Liver (tissue), 9 donors: ENCODE measurements around the gene PLXDC1. TPM values are rescaled to one million over a fixed set of nuclear protein-coding genes. Genes with fewer than 3 reads are reported as not detected.

Source experiments
- DNase-seq: peaks from one replicate; pipeline ENCODE4 v3.0.0-alpha.2; 2017; ENCODE audit warnings: low spot score
- H3K27ac ChIP-seq, 2 donors: one replicate each; pipeline ENCODE4 v1.7.0; 2013; ENCODE audit warnings: inconsistent platforms in 2 of 2, low read length in 2 of 2, control low read depth in 1 of 2, low read depth in 1 of 2, mild to moderate bottlenecking in 1 of 2
- H3K27me3 ChIP-seq, 4 donors: one replicate each; pipeline versions ENCODE4 v1.6.1 to v1.7.0; 2013; ENCODE audit warnings: low read length in 3 of 4, inconsistent platforms in 1 of 4, mild to moderate bottlenecking in 1 of 4, moderate library complexity in 1 of 4; ENCODE audit not compliant: control insufficient read depth in 4 of 4, insufficient read depth in 4 of 4
- H3K36me3 ChIP-seq, 4 donors: one replicate each; pipeline versions ENCODE4 v1.6.1 to v1.7.0; 2013; ENCODE audit warnings: low read length in 3 of 4, mild to moderate bottlenecking in 3 of 4, low read depth in 1 of 4, moderate library complexity in 1 of 4; ENCODE audit not compliant: control insufficient read depth in 4 of 4, insufficient read depth in 3 of 4
- H3K4me1 ChIP-seq, 4 donors: one replicate each; pipeline versions ENCODE4 v1.6.1 to v1.7.0; 2013; ENCODE audit warnings: low read length in 3 of 4, mild to moderate bottlenecking in 3 of 4, moderate library complexity in 1 of 4; ENCODE audit not compliant: control insufficient read depth in 4 of 4, insufficient read depth in 4 of 4
- H3K4me3 ChIP-seq, 3 donors: one replicate each; pipeline versions ENCODE4 v1.6.1 to v1.7.0; 2013; ENCODE audit warnings: low read length in 3 of 3, control low read depth in 1 of 3, low read depth in 1 of 3, mild to moderate bottlenecking in 1 of 3
- H3K9ac ChIP-seq, 2 donors: one replicate each; pipeline ENCODE4 v1.7.0; 2013; ENCODE audit warnings: low read length in 2 of 2, mild to moderate bottlenecking in 2 of 2, moderate library complexity in 2 of 2, control low read depth in 1 of 2, low read depth in 1 of 2
- H3K9me3 ChIP-seq, 4 donors: one replicate each; pipeline versions ENCODE4 v1.6.1 to v1.7.0; 2013; ENCODE audit warnings: low read length in 3 of 4; ENCODE audit not compliant: control insufficient read depth in 4 of 4
- ATF3 ChIP-seq: IDR thresholded peaks from 2 replicates; pipeline ENCODE4 v1.6.1; 2016; ENCODE audit warnings: antibody characterized with exemption
- EGR1 ChIP-seq, 2 donors: IDR thresholded peaks; 2 replicates each; pipeline ENCODE4 v1.6.1; 2016 to 2018; ENCODE audit warnings: antibody characterized with exemption in 2 of 2, low read depth in 2 of 2
- FOXA1 ChIP-seq: IDR thresholded peaks from 2 replicates; pipeline ENCODE4 v1.6.1; 2016; ENCODE audit warnings: antibody characterized with exemption
- FOXA2 ChIP-seq: IDR thresholded peaks from 2 replicates; pipeline ENCODE4 v1.6.1; 2016; ENCODE audit warnings: antibody characterized with exemption
- GABPA ChIP-seq, 2 donors: IDR thresholded peaks in 1 of 2; conservative IDR thresholded peaks in 1 of 2; 2 replicates each; pipeline ENCODE4 v1.6.1; 2016; ENCODE audit warnings: antibody characterized with exemption in 2 of 2, mild to moderate bottlenecking in 1 of 2, moderate library complexity in 1 of 2
- HNF4A ChIP-seq, 2 donors: conservative IDR thresholded peaks; 2 replicates each; pipeline ENCODE4 v1.6.1; 2016; ENCODE audit warnings: antibody characterized with exemption in 2 of 2, mild to moderate bottlenecking in 2 of 2
- HNF4G ChIP-seq: IDR thresholded peaks from 2 replicates; pipeline ENCODE4 v1.6.1; 2016; ENCODE audit warnings: antibody characterized with exemption
- JUND ChIP-seq, 2 donors: IDR thresholded peaks; 2 replicates each; pipeline ENCODE4 v1.6.1; 2016; ENCODE audit warnings: antibody characterized with exemption in 2 of 2
- MAX ChIP-seq: IDR thresholded peaks from 2 replicates; pipeline ENCODE4 v1.6.1; 2016; ENCODE audit warnings: antibody characterized with exemption
- NR2F2 ChIP-seq: IDR thresholded peaks from 2 replicates; pipeline ENCODE4 v1.6.1; 2016; ENCODE audit warnings: antibody characterized with exemption
- RAD21 ChIP-seq, 2 donors: IDR thresholded peaks; 2 replicates each; pipeline ENCODE4 v1.6.1; 2016; ENCODE audit warnings: antibody characterized with exemption in 2 of 2, mild to moderate bottlenecking in 2 of 2
- REST ChIP-seq: IDR thresholded peaks from 2 replicates; pipeline ENCODE4 v1.6.1; 2016; ENCODE audit warnings: antibody characterized with exemption, mild to moderate bottlenecking
- RXRA ChIP-seq, 2 donors: IDR thresholded peaks; 2 replicates each; pipeline ENCODE4 v1.6.1; 2017 to 2018; ENCODE audit warnings: antibody characterized with exemption in 2 of 2, mild to moderate bottlenecking in 1 of 2
- TAF1 ChIP-seq: conservative IDR thresholded peaks from 2 replicates; pipeline ENCODE4 v1.6.1; 2016; ENCODE audit warnings: antibody characterized with exemption, mild to moderate bottlenecking
- YY1 ChIP-seq: IDR thresholded peaks from 2 replicates; pipeline ENCODE4 v1.6.1; 2016; ENCODE audit warnings: antibody characterized with exemption, mild to moderate bottlenecking
- WGBS: extraction: QIAGEN DNeasy Blood & Tissue Kit; methylation state at CpG from one replicate; pipeline ENCODE4 v1.1.7; 2013; 5-methylcytosine and 5-hydroxymethylcytosine counted together
- polyA plus RNA-seq, 2 donors: library from polyadenylated mRNA; stranded (reverse) in 1 of 2; unstranded in 1 of 2; fragments of 200-250 nt in 1 of 2; fragments of >200 nt in 1 of 2; fragmentation: Nextera tagmentation in 1 of 2; extraction: Ambion mirVana in 1 of 2; gene quantifications; one replicate each; pipeline versions ENCODE4 v1.2.1 to v1.2.3, GENCODE V29; 2013 to 2015
- total RNA-seq, 2 donors: library from RNA; depleted of rRNA; stranded (reverse); fragments of >200 nt; gene quantifications; one replicate each; pipeline ENCODE4 v1.2.3, GENCODE V29; 2014
- TF ChIP-seq, protein P1 (sequence below): fragments of 150-350 bp; IDR thresholded peaks from 2 replicates; pipeline ENCODE4 v1.5.1; 2017; ENCODE audit warnings: improper control_type of control experiment, low read depth, low read length; ENCODE audit not compliant: missing input control
- TF ChIP-seq, protein P2 (sequence below): IDR thresholded peaks from 2 replicates; pipeline ENCODE4 v1.6.1; 2016; ENCODE audit warnings: antibody characterized with exemption
- donor health status: healthy.
- donor health status: healthy.
- donor health status: healthy.
- donor health status: healthy.
- donor health status: healthy.

The PLXDC1 gene
- total and polyA plus RNA-seq, 4 donors: 0.14 to 0.84 (median 0.30) TPM

GRCh38 chr17:39183045-39183444 is 31.6 kb upstream of the PLXDC1 start (continued):
- TF ChIP-seq, protein P1, sequence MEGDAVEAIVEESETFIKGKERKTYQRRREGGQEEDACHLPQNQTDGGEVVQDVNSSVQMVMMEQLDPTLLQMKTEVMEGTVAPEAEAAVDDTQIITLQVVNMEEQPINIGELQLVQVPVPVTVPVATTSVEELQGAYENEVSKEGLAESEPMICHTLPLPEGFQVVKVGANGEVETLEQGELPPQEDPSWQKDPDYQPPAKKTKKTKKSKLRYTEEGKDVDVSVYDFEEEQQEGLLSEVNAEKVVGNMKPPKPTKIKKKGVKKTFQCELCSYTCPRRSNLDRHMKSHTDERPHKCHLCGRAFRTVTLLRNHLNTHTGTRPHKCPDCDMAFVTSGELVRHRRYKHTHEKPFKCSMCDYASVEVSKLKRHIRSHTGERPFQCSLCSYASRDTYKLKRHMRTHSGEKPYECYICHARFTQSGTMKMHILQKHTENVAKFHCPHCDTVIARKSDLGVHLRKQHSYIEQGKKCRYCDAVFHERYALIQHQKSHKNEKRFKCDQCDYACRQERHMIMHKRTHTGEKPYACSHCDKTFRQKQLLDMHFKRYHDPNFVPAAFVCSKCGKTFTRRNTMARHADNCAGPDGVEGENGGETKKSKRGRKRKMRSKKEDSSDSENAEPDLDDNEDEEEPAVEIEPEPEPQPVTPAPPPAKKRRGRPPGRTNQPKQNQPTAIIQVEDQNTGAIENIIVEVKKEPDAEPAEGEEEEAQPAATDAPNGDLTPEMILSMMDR: no peak
- no peak for TF ChIP-seq HNF4G

GRCh38 chr17:39181303-39181702 is 29.9 kb upstream of the PLXDC1 start:
- Histone ChIP-seq H3K4me3 (no peak overlapping the region), H3K9me3 (no peaks in the 10 kb centered on the region), H3K27me3 (no peaks in the 10 kb centered on the region), H3K36me3 (no peaks in the 10 kb centered on the region), H3K4me1 (no peaks in the 10 kb centered on the region), H3K9ac (no peak overlapping the region), H3K27ac (no peak overlapping the region)
- TF ChIP-seq RXRA (IDR thresholded peaks at IDR 0.05) (no peak), FOXA1 (no peak), YY1 (no peak), GABPA (IDR thresholded peaks at IDR 0.05 in 1 of 2, conservative IDR thresholded peaks at IDR 0.05 in 1 of 2) (no peak), ATF3 (no peak)
- TF ChIP-seq, protein P1: no peak
- 83% methylated on average over 5 of the region's 5 CpGs for WGBS
- no peak for DNase-seq

GRCh38 chr17:39178536-39178935 is 27.1 kb upstream of the PLXDC1 start:
- no peak overlapping the region for H3K9ac ChIP-seq
- DNase-seq: no peak

More at GRCh38 chr17:39178536-39178935, 27.1 kb upstream of the PLXDC1 start:
- Histone ChIP-seq H3K27ac (no peak overlapping the region), H3K9me3 (no peaks in the 10 kb centered on the region), H3K27me3 (no peaks in the 10 kb centered on the region), H3K4me1 (peaks cover 0 to 5% (median 2%) of the 10 kb centered on the region in 4 donors), H3K36me3 (no peaks in the 10 kb centered on the region), H3K4me3 (no peak overlapping the region)
- no peak for TF ChIP-seq REST
- no peak for TF ChIP-seq TAF1
- TF ChIP-seq, protein P1: no peak
- TF ChIP-seq, protein P2, sequence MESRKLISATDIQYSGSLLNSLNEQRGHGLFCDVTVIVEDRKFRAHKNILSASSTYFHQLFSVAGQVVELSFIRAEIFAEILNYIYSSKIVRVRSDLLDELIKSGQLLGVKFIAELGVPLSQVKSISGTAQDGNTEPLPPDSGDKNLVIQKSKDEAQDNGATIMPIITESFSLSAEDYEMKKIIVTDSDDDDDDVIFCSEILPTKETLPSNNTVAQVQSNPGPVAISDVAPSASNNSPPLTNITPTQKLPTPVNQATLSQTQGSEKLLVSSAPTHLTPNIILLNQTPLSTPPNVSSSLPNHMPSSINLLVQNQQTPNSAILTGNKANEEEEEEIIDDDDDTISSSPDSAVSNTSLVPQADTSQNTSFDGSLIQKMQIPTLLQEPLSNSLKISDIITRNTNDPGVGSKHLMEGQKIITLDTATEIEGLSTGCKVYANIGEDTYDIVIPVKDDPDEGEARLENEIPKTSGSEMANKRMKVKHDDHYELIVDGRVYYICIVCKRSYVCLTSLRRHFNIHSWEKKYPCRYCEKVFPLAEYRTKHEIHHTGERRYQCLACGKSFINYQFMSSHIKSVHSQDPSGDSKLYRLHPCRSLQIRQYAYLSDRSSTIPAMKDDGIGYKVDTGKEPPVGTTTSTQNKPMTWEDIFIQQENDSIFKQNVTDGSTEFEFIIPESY: no peak
- no peak for TF ChIP-seq ATF3
- TF ChIP-seq MAX: no peak
- TF ChIP-seq RAD21 (IDR thresholded peaks at IDR 0.05): no peak
- no peak for TF ChIP-seq GABPA (IDR thresholded peaks at IDR 0.05 in 1 of 2, conservative IDR thresholded peaks at IDR 0.05 in 1 of 2)
- no peak for TF ChIP-seq FOXA1
- TF ChIP-seq JUND (IDR thresholded peaks at IDR 0.05): no peak
- TF ChIP-seq YY1: no peak
- no peak for TF ChIP-seq EGR1 (IDR thresholded peaks at IDR 0.05; ENCODE audit: low read depth in 2 of 2)
- TF ChIP-seq HNF4A (conservative IDR thresholded peaks at IDR 0.05): no peak
- no peak for TF ChIP-seq RXRA (IDR thresholded peaks at IDR 0.05)
- TF ChIP-seq NR2F2: no peak
- TF ChIP-seq FOXA2: no peak
- WGBS: 82% methylated on average over 4 of the region's 4 CpGs
